IMR-90 (cell line): Measurements from ENCODE around the gene EID2B. TPM values are rescaled to one million over a fixed set of nuclear protein-coding genes. Genes with fewer than 3 reads are reported as not detected.

Experiments used
- ATAC-seq: fragments of 200-7000 bp; cut with Tn5 transposase; 2 replicates; pipeline ENCODE4 v1.9.1; 2020; ENCODE audit warnings: low read depth, mild to moderate bottlenecking, moderate library complexity
- BruUV-seq: library from RNA; stranded (reverse); fragments of 400-500 nt; replicated peaks from 2 replicates; lab custom pipeline; 2021; lab: Mats Ljungman, UMichigan
- CTCF ChIA-PET: fragments of 300-600 bp; formaldehyde crosslinking; extraction: SDS; loops from one replicate; lab custom pipeline; 2021; ENCODE audit warnings: antibody characterized with exemption; lab: Yijun Ruan, JAX
- POLR2A ChIA-PET: fragments of 300-600 bp; sonication (Branson Sonifier 250); formaldehyde crosslinking; loops from one replicate; lab custom pipeline; 2022; ENCODE audit warnings: antibody characterized with exemption; ENCODE audit not compliant: unreplicated experiment; lab: Charles Lee
- DNase-seq: peaks from one replicate; pipeline ENCODE4 v3.0.0; 2013
- H2AFZ ChIP-seq: replicated peaks from 2 replicates; pipeline ENCODE3; 2013; ENCODE audit warnings: low read length, mild to moderate bottlenecking; ENCODE audit not compliant: poor library complexity
- H2AK5ac ChIP-seq: 2 replicates; pipeline ENCODE4 v1.6.1; 2013; ENCODE audit warnings: low read depth, low read length, inconsistent platforms
- H2AK9ac ChIP-seq: replicated peaks from 2 replicates; pipeline ENCODE3; 2013; ENCODE audit warnings: mild to moderate bottlenecking, low read depth, low read length, moderate library complexity; ENCODE audit not compliant: poor library complexity
- H2BK120ac ChIP-seq: 2 replicates; pipeline ENCODE4 v1.6.1; 2013; ENCODE audit warnings: low read depth, low read length, inconsistent platforms
- H2BK15ac ChIP-seq: 3 replicates; pipeline ENCODE4 v1.6.1; 2013; ENCODE audit warnings: low read depth, low read length, inconsistent platforms
- H2BK20ac ChIP-seq: 2 replicates; pipeline ENCODE4 v1.6.1; 2013; ENCODE audit warnings: low read depth, mild to moderate bottlenecking, inconsistent platforms, low read length, moderate library complexity
- H2BK5ac ChIP-seq: 2 replicates; pipeline ENCODE4 v1.6.1; 2013; ENCODE audit warnings: mild to moderate bottlenecking, low read depth, low read length, inconsistent platforms; ENCODE audit not compliant: poor library complexity, severe bottlenecking
- H3K14ac ChIP-seq: replicated peaks from 2 replicates; pipeline ENCODE4 v1.6.1; 2013; ENCODE audit warnings: low read depth, low read length, inconsistent platforms
- H3K18ac ChIP-seq: 2 replicates; pipeline ENCODE4 v1.6.1; 2013; ENCODE audit warnings: low read depth, low read length, control low read depth
- H3K23ac ChIP-seq: 2 replicates; pipeline ENCODE4 v1.6.1; 2013; ENCODE audit warnings: low read depth, low read length, inconsistent platforms
- H3K27ac ChIP-seq: 2 replicates; pipeline ENCODE4 v1.5.1; 2013; ENCODE audit warnings: mild to moderate bottlenecking, control low read depth, low read length; ENCODE audit not compliant: insufficient read depth
- H3K27me3 ChIP-seq: 2 replicates; pipeline ENCODE4 v1.6.1; 2013; ENCODE audit warnings: low read length; ENCODE audit not compliant: control insufficient read depth, insufficient read depth
- H3K36me3 ChIP-seq: 2 replicates; pipeline ENCODE4 v1.6.1; 2013; ENCODE audit warnings: low read length, mixed read lengths; ENCODE audit not compliant: control insufficient read depth, insufficient read depth
- H3K4ac ChIP-seq: 2 replicates; pipeline ENCODE4 v1.6.1; 2013; ENCODE audit warnings: low read depth, low read length, inconsistent platforms
- H3K4me1 ChIP-seq: 2 replicates; pipeline ENCODE4 v1.6.1; 2013; ENCODE audit warnings: low read length, mixed read lengths; ENCODE audit not compliant: control insufficient read depth, insufficient read depth
- H3K4me2 ChIP-seq: 2 replicates; pipeline ENCODE4 v1.6.1; 2013; ENCODE audit warnings: low read depth, mild to moderate bottlenecking, control low read depth, low read length, moderate library complexity
- H3K4me3 ChIP-seq: 2 replicates; pipeline ENCODE4 v1.5.1; 2013; ENCODE audit warnings: low read depth, mild to moderate bottlenecking, control low read depth, low read length, moderate library complexity; ENCODE audit not compliant: insufficient read depth
- H3K56ac ChIP-seq: 2 replicates; pipeline ENCODE4 v1.6.1; 2013; ENCODE audit warnings: low read length, inconsistent platforms; ENCODE audit not compliant: insufficient read depth; ENCODE audit errors: extremely low read depth
- H3K79me1 ChIP-seq, 2 experiments: 2 replicates each; pipeline ENCODE4 v1.6.1; 2013; ENCODE audit warnings: low read length in 2 of 2, inconsistent platforms in 1 of 2, low read depth in 1 of 2
- H3K9ac ChIP-seq: 2 replicates; pipeline ENCODE4 v1.6.1; 2013; ENCODE audit warnings: low read depth, low read length, control low read depth
- H3K9me1 ChIP-seq: 2 replicates; pipeline ENCODE4 v1.6.1; 2013; ENCODE audit warnings: low read length, inconsistent platforms; ENCODE audit not compliant: insufficient read depth
- H3K9me3 ChIP-seq: 2 replicates; pipeline ENCODE4 v1.6.1; 2013; ENCODE audit warnings: low read length; ENCODE audit not compliant: control insufficient read depth, insufficient read depth
- H4K20me1 ChIP-seq: 2 replicates; pipeline ENCODE4 v1.6.1; 2013; ENCODE audit warnings: low read length, inconsistent platforms; ENCODE audit not compliant: insufficient read depth
- H4K5ac ChIP-seq: 2 replicates; pipeline ENCODE4 v1.6.1; 2013; ENCODE audit warnings: mild to moderate bottlenecking, low read depth, low read length, control low read depth
- H4K8ac ChIP-seq, 2 experiments: 2 replicates each; pipeline ENCODE4 v1.6.1; 2013; ENCODE audit warnings: low read depth in 2 of 2, low read length in 2 of 2, control low read depth in 1 of 2, inconsistent platforms in 1 of 2
- H4K91ac ChIP-seq: 2 replicates; pipeline ENCODE4 v1.6.1; 2013; ENCODE audit warnings: low read depth, low read length, inconsistent platforms; ENCODE audit not compliant: insufficient read depth
- BHLHE40 ChIP-seq: fragments of 150-350 bp; IDR thresholded peaks from 2 replicates; pipeline ENCODE4 v1.6.1; 2016; ENCODE audit warnings: mild to moderate bottlenecking, low read depth, low read length
- CHD1 ChIP-seq: IDR thresholded peaks from 2 replicates; pipeline ENCODE4 v1.6.1; 2012; ENCODE audit warnings: low read depth, low read length, improper control_type of control experiment
- CTCF ChIP-seq: conservative IDR thresholded peaks from 2 replicates; pipeline ENCODE4 v1.5.1; 2012; ENCODE audit warnings: mild to moderate bottlenecking, low read depth, low read length, improper control_type of control experiment
- ELK1 ChIP-seq: fragments of 150-350 bp; IDR thresholded peaks from 2 replicates; pipeline ENCODE4 v1.6.1; 2016; ENCODE audit warnings: low read depth, mild to moderate bottlenecking, low read length, moderate library complexity, borderline replicate concordance
- MAFK ChIP-seq: IDR thresholded peaks from 2 replicates; pipeline ENCODE4 v1.6.1; 2012; ENCODE audit warnings: low read depth, low read length, improper control_type of control experiment
- MAZ ChIP-seq: IDR thresholded peaks from 2 replicates; pipeline ENCODE4 v1.6.1; 2012; ENCODE audit warnings: low read depth, mild to moderate bottlenecking, low read length, improper control_type of control experiment, moderate library complexity, borderline replicate concordance
- MXI1 ChIP-seq: IDR thresholded peaks from 2 replicates; pipeline ENCODE4 v1.6.1; 2012; ENCODE audit warnings: low read depth, mild to moderate bottlenecking, low read length, moderate library complexity, borderline replicate concordance
- NFE2L2 ChIP-seq: fragments of 150-350 bp; IDR thresholded peaks from 2 replicates; pipeline ENCODE4 v1.6.1; 2016; ENCODE audit warnings: low read depth, mild to moderate bottlenecking, low read length
- POLR2A ChIP-seq: IDR thresholded peaks from 2 replicates; pipeline ENCODE4 v1.6.1; 2012; ENCODE audit warnings: mild to moderate bottlenecking, low read depth, low read length
- RAD21 ChIP-seq: IDR thresholded peaks from 2 replicates; pipeline ENCODE4 v1.6.1; 2012; ENCODE audit warnings: low read length, improper control_type of control experiment
- RCOR1 ChIP-seq: IDR thresholded peaks from 2 replicates; pipeline ENCODE4 v1.6.1; 2012; ENCODE audit warnings: mild to moderate bottlenecking, low read length, improper control_type of control experiment; ENCODE audit not compliant: insufficient replicate concordance
- RFX5 ChIP-seq: IDR thresholded peaks from 2 replicates; pipeline ENCODE4 v1.8.0; 2012; ENCODE audit warnings: low read depth, mild to moderate bottlenecking, low read length, moderate library complexity
- SMC3 ChIP-seq: fragments of 150-350 bp; IDR thresholded peaks from 2 replicates; pipeline ENCODE4 v1.6.1; 2016; ENCODE audit warnings: low read depth, mild to moderate bottlenecking, antibody characterized with exemption, low read length, moderate library complexity
- WGBS, 2 experiments: methylation state at CpG; one replicate each; pipeline versions ENCODE4 v1.1.5 to v1.1.7; 2013; ENCODE audit warnings: missing lambda C conversion rate in 2 of 2; ENCODE audit not compliant: insufficient read length in 1 of 2; ENCODE audit errors: extremely low coverage in 2 of 2; 5-methylcytosine and 5-hydroxymethylcytosine counted together
- dilution Hi-C: fragments of 300-500 bp; cut with HindIII; formaldehyde crosslinking; loops from one replicate; pipeline ENCODE4 v1.14.3; 2018; ENCODE audit warnings: low sequenced_read_pairs; ENCODE audit not compliant: unreplicated experiment
- in situ Hi-C: fragments of 300-500 bp; cut with MboI; formaldehyde crosslinking; loops from 3 replicates; pipeline ENCODE4 v1.14.3; 2019; ENCODE audit warnings: low sequenced_read_pairs, inconsistent platforms, mixed read lengths
- intact Hi-C: fragments of 100-400 bp; cut with micrococcal nuclease; formaldehyde crosslinking; loops from 2 replicates; pipeline ENCODE4 v1.10.0; 2022
- polyA plus RNA-seq, 3 experiments: library from polyadenylated mRNA; depleted of rRNA; stranded (reverse); fragments of >200 nt; gene quantifications; 2 replicates each; pipeline ENCODE4 v1.2.3, GENCODE V29; 2012; ENCODE audit warnings: low replicate concordance in 1 of 3
- total RNA-seq: library from RNA; depleted of rRNA; stranded (reverse); fragments of >200 nt; gene quantifications from 2 replicates; pipeline ENCODE4 v1.2.3, GENCODE V29; 2012

Gene EID2B
- total and polyA plus RNA-seq, 2 of the 4 experiments (the other 2 are of a cell fraction) = 2.5 to 2.7 TPM

DNA sequence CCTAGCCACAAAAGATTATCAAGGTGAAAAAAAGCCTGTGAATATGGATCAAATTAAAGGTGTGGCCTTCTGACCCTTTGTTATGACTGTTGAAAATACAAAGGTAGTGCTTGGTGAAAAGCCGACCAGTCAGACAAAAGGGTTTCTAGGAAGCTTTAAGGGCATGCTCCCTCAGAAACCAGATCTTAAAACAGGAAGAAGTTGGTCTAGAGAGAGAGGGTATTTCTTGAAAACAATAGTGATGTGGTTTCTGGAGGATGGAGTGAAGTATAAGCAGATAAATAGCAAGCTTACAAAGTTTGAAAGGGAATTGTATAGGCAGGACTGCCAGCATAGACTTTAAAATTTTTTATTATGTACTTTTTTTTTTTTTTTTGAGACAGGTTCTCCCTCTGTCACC is 12.3 kb upstream of the EID2B start:
- H3K23ac ChIP-seq = no peak overlapping the region
- intact Hi-C loops = loop anchor here (5.0 kb wide), 1 partner anchor 277 kb away; no protein-coding TSS in a partner anchor
- POLR2A ChIA-PET = no interaction called here

More for the DNA sequence above, 12.3 kb upstream of the EID2B start:
- Histone ChIP-seq H3K27ac (no peak overlapping the region), H3K4ac (no peak overlapping the region), H3K9me1 (no peaks in the 10 kb centered on the region), H3K79me1 (no peaks in the 10 kb centered on the region), H3K18ac (no peak overlapping the region), H2AK5ac (no peak overlapping the region), H4K8ac (no peak overlapping the region), H3K56ac (no peak overlapping the region), H4K20me1 (no peaks in the 10 kb centered on the region), H3K9ac (no peak overlapping the region), H3K9me3 (no peaks in the 10 kb centered on the region), H2AFZ (no peak overlapping the region), H2BK120ac (no peak overlapping the region), H3K4me2 (no peak overlapping the region), H2AK9ac (no peak overlapping the region), H3K14ac (no peak overlapping the region), H2BK20ac (no peak overlapping the region), H4K91ac (no peak overlapping the region), H3K36me3 (no peaks in the 10 kb centered on the region), H3K27me3 (peaks cover 6% of the 10 kb centered on the region), H4K5ac (no peak overlapping the region), H3K4me1 (no peaks in the 10 kb centered on the region), H2BK15ac (no peak overlapping the region), H3K4me3 (no peak overlapping the region), H2BK5ac (no peak overlapping the region)
- ATAC-seq (no peak), DNase-seq (no peak)
- dilution Hi-C loops (no loop called here), in situ Hi-C loops (loop anchor here (10.0 kb wide), 1 partner anchor 300 kb away; the partner anchor contains the start of gene FBL)
- no TSS peak for BruUV-seq
- TF ChIP-seq NFE2L2 = no peak
- no peak for TF ChIP-seq CTCF
- no peak for TF ChIP-seq RCOR1
- TF ChIP-seq CHD1 = no peak
- no peak for TF ChIP-seq ELK1
- no peak for TF ChIP-seq MXI1
- TF ChIP-seq MAFK = no peak
- TF ChIP-seq SMC3 = no peak
- no peak for TF ChIP-seq POLR2A
- no peak for TF ChIP-seq RAD21
- no peak for TF ChIP-seq BHLHE40
- TF ChIP-seq RFX5 = no peak
- TF ChIP-seq MAZ = no peak
- CTCF ChIA-PET = interaction anchor here (0.7 kb wide), 1 partner anchor 815 kb away, joined by 3 read pairs; no protein-coding TSS in a partner anchor
- 100% methylated on average over 1 of the region's 1 CpG; no CpG with 5 or more reads in 1 of the 2 experiments for WGBS, 2 experiments
